H1 (cell line): ENCODE data around the gene OR6B2.

Source experiments
- BRCA1 ChIP-seq: IDR thresholded peaks from 2 replicates; pipeline ENCODE4 v1.6.1; 2012; ENCODE audit warnings: low read depth, low read length, improper control_type of control experiment
- EZH2 ChIP-seq: fragments of 200-600 bp; sonication (generic); IDR thresholded peaks from 2 replicates; pipeline ENCODE4 v1.7.1; 2012; ENCODE audit warnings: low read depth, mild to moderate bottlenecking, moderate library complexity, low read length, inconsistent platforms; ENCODE audit not compliant: severe bottlenecking
- FOSL1 ChIP-seq: IDR thresholded peaks from 2 replicates; pipeline ENCODE4 v1.6.1; 2011; ENCODE audit warnings: mild to moderate bottlenecking, low read depth, low read length, moderate library complexity; ENCODE audit not compliant: insufficient read depth
- KDM5A ChIP-seq: fragments of 200-600 bp; IDR thresholded peaks from 2 replicates; pipeline ENCODE4 v1.7.1; 2012; ENCODE audit warnings: mild to moderate bottlenecking, low read length, inconsistent platforms, mixed read lengths
- RBBP5 ChIP-seq: IDR thresholded peaks from 2 replicates; pipeline ENCODE4 v1.7.1; 2012; ENCODE audit warnings: low read depth, mild to moderate bottlenecking, inconsistent platforms, low read length, moderate library complexity, borderline replicate concordance
- SIN3A ChIP-seq, 2 experiments: IDR thresholded peaks in 1 of 2; conservative IDR thresholded peaks in 1 of 2; 2 replicates each; pipeline ENCODE4 v1.6.1; 2011 to 2012; ENCODE audit warnings: low read length in 2 of 2, improper control_type of control experiment in 1 of 2, low read depth in 1 of 2, mild to moderate bottlenecking in 1 of 2
- YY1 ChIP-seq: IDR thresholded peaks from 2 replicates; pipeline ENCODE4 v1.6.1; 2011; ENCODE audit warnings: low read depth, mild to moderate bottlenecking, low read length
- ZNF274 ChIP-seq: IDR thresholded peaks from 2 replicates; pipeline ENCODE4 v1.7.0; 2012; ENCODE audit warnings: low read length, borderline replicate concordance; ENCODE audit errors: extremely low read depth
- TF ChIP-seq, protein P1 (sequence below), 3 experiments: IDR thresholded peaks; 1 replicate in 2 of 3; 2 replicates in 1 of 3; pipeline versions ENCODE4 v1.5.1 to v1.6.1; 2011; ENCODE audit warnings: low read length in 3 of 3, mild to moderate bottlenecking in 3 of 3, inconsistent platforms in 2 of 3, low read depth in 1 of 3, moderate library complexity in 1 of 3; ENCODE audit not compliant: insufficient read depth in 1 of 3; ENCODE audit errors: control extremely low read depth in 1 of 3
- TF ChIP-seq, protein P2 (sequence below): IDR thresholded peaks from 2 replicates; pipeline ENCODE4 v1.6.1; 2011; ENCODE audit warnings: low read depth, mild to moderate bottlenecking, low read length; ENCODE audit not compliant: insufficient read depth

- TF ChIP-seq SIN3A (conservative IDR thresholded peaks at IDR 0.05 in 1 of 2, IDR thresholded peaks at IDR 0.05 in 1 of 2; ENCODE audit: low read depth in 1 of 2, low read length in 2 of 2) (no peak), YY1 (no peak), KDM5A (no peak), BRCA1 (no peak), RBBP5 (no peak), ZNF274 (no peak), EZH2 (no peak), FOSL1 (no peak)
- TF ChIP-seq, protein P1, sequence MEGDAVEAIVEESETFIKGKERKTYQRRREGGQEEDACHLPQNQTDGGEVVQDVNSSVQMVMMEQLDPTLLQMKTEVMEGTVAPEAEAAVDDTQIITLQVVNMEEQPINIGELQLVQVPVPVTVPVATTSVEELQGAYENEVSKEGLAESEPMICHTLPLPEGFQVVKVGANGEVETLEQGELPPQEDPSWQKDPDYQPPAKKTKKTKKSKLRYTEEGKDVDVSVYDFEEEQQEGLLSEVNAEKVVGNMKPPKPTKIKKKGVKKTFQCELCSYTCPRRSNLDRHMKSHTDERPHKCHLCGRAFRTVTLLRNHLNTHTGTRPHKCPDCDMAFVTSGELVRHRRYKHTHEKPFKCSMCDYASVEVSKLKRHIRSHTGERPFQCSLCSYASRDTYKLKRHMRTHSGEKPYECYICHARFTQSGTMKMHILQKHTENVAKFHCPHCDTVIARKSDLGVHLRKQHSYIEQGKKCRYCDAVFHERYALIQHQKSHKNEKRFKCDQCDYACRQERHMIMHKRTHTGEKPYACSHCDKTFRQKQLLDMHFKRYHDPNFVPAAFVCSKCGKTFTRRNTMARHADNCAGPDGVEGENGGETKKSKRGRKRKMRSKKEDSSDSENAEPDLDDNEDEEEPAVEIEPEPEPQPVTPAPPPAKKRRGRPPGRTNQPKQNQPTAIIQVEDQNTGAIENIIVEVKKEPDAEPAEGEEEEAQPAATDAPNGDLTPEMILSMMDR (IDR thresholded peaks at IDR 0.05; ENCODE audit: control extremely low read depth in 1 of 3, insufficient read depth in 1 of 3, low read depth in 1 of 3, low read length in 3 of 3): no peak
- TF ChIP-seq, protein P2, sequence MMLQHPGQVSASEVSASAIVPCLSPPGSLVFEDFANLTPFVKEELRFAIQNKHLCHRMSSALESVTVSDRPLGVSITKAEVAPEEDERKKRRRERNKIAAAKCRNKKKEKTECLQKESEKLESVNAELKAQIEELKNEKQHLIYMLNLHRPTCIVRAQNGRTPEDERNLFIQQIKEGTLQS: no peak
Observed at GRCh38 chr2:240053173-240054155, 23.2 kb upstream of the OR6B2 start, which contains the start of gene OR6B3.
